Activated CD4-positive, alpha-beta T cell treated with anti-CD3 and anti-CD28 coated beads, Interleukin-10, Interleukin-2, amounts not matched to agents 100 ng/mL and 50 ng/mL, durations not matched to agents 16 hours and 8 hours (primary cell): ENCODE results near the gene FBXL13.
A peak's percentile ranks its signal among the peaks of the same experiment; 100 is the strongest.

Source experiments
- DNase-seq: peaks from one replicate; pipeline ENCODE4 v3.0.0-alpha.2; 2020

Gene FBXL13

GRCh38 chr7:102890971-102891692, 183.5 kb downstream of the FBXL13 start:
- DNase-seq = no peak

- DNase-seq = no peak
Measured at GRCh38 chr7:102890292-102890970, 184.2 kb downstream of the FBXL13 start.

GRCh38 chr7:102889851-102890250, 184.7 kb downstream of the FBXL13 start:
- DNase-seq = no peak

- no peak for DNase-seq
Measured at GRCh38 chr7:102888561-102889233, 185.9 kb downstream of the FBXL13 start.

GRCh38 chr7:102883098-102883860, 191.3 kb downstream of the FBXL13 start:
- DNase-seq = no peak

GRCh38 chr7:102875700-102876295, 198.8 kb downstream of the FBXL13 start:
- DNase-seq = peak; percentile 72

- no peak for DNase-seq
Measured at GRCh38 chr7:102874966-102875365, 199.6 kb downstream of the FBXL13 start.

GRCh38 chr7:102874166-102874829, 200.3 kb downstream of the FBXL13 start:
- DNase-seq = peak; percentile 84

- DNase-seq = no peak
Measured at GRCh38 chr7:102873470-102874165, 201.0 kb downstream of the FBXL13 start.

- no peak for DNase-seq
Measured at GRCh38 chr7:102872460-102872859, 202.1 kb downstream of the FBXL13 start.

- DNase-seq = no peak
Measured at GRCh38 chr7:102869195-102869594, 205.4 kb downstream of the FBXL13 start.

- DNase-seq = no peak
Measured at GRCh38 chr7:102866535-102867215, 207.9 kb downstream of the FBXL13 start.

GRCh38 chr7:102864958-102865357, 209.6 kb downstream of the FBXL13 start:
- no peak for DNase-seq

- DNase-seq = no peak
Measured at GRCh38 chr7:102860351-102860811, 214.2 kb downstream of the FBXL13 start.

GRCh38 chr7:102859799-102860125, 214.8 kb downstream of the FBXL13 start:
- no peak for DNase-seq

GRCh38 chr7:102859084-102859798, 215.4 kb downstream of the FBXL13 start:
- no peak for DNase-seq

- no peak for DNase-seq
Measured at GRCh38 chr7:102856036-102856435, 218.6 kb downstream of the FBXL13 start.

GRCh38 chr7:102849538-102849937, 225.1 kb downstream of the FBXL13 start:
- no peak for DNase-seq

GRCh38 chr7:102849079-102849478, 225.5 kb downstream of the FBXL13 start:
- no peak for DNase-seq

GRCh38 chr7:102845346-102845745, 229.2 kb downstream of the FBXL13 start:
- no peak for DNase-seq
